H9 (cell line): ENCODE data around the gene DGLUCY. TPM values are rescaled to one million over a fixed set of nuclear protein-coding genes. Genes with fewer than 3 reads are reported as not detected.

Source experiments
- DNase-seq: peaks from one replicate; pipeline ENCODE4 v3.0.0-alpha.2; 2017
- H2AFZ ChIP-seq: one replicate; pipeline ENCODE4 v1.6.1; 2013; ENCODE audit warnings: mild to moderate bottlenecking, low read length, control low read depth, moderate library complexity
- H2AK5ac ChIP-seq: 2 replicates; pipeline ENCODE4 v1.6.1; 2013; ENCODE audit warnings: low read length, control low read depth, mixed read lengths; ENCODE audit not compliant: insufficient read length
- H2BK120ac ChIP-seq: one replicate; pipeline ENCODE4 v1.6.1; 2013; ENCODE audit warnings: low read depth, mild to moderate bottlenecking, low read length, control low read depth, inconsistent platforms; ENCODE audit not compliant: poor library complexity, severe bottlenecking
- H2BK12ac ChIP-seq: 2 replicates; pipeline ENCODE4 v1.6.1; 2013; ENCODE audit warnings: low read length, control low read depth, mixed read lengths, low read depth; ENCODE audit not compliant: insufficient read length
- H2BK15ac ChIP-seq: 2 replicates; pipeline ENCODE4 v1.6.1; 2013; ENCODE audit warnings: low read depth, low read length, control low read depth
- H2BK20ac ChIP-seq: one replicate; pipeline ENCODE4 v1.6.1; 2013; ENCODE audit warnings: low read depth, mild to moderate bottlenecking, low read length, control low read depth, inconsistent platforms; ENCODE audit not compliant: poor library complexity, severe bottlenecking
- H2BK5ac ChIP-seq: 2 replicates; pipeline ENCODE4 v1.6.1; 2013; ENCODE audit warnings: low read length, control low read depth, mixed read lengths; ENCODE audit not compliant: insufficient read length
- H3K14ac ChIP-seq: 2 replicates; pipeline ENCODE4 v1.6.1; 2013; ENCODE audit warnings: low read length, control low read depth; ENCODE audit not compliant: insufficient read depth
- H3K18ac ChIP-seq: 2 replicates; pipeline ENCODE4 v1.6.1; 2013; ENCODE audit warnings: low read depth, mild to moderate bottlenecking, mixed read lengths, low read length, control low read depth; ENCODE audit not compliant: insufficient read length
- H3K23ac ChIP-seq: 2 replicates; pipeline ENCODE4 v1.6.1; 2013; ENCODE audit warnings: low read length, control low read depth, mixed read lengths, low read depth; ENCODE audit not compliant: insufficient read length
- H3K23me2 ChIP-seq: 2 replicates; pipeline ENCODE4 v1.6.1; 2013; ENCODE audit warnings: low read depth, mild to moderate bottlenecking, mixed read lengths, low read length, control low read depth; ENCODE audit not compliant: insufficient read length, poor library complexity, severe bottlenecking
- H3K27ac ChIP-seq: 2 replicates; pipeline ENCODE4 v1.5.1; 2013; ENCODE audit warnings: low read length, control low read depth, mixed read lengths, low read depth; ENCODE audit not compliant: insufficient read length
- H3K27me3 ChIP-seq: 2 replicates; pipeline ENCODE4 v1.6.1; 2013; ENCODE audit warnings: low read length, control low read depth, inconsistent platforms; ENCODE audit not compliant: insufficient read depth
- H3K4ac ChIP-seq: 2 replicates; pipeline ENCODE4 v1.6.1; 2013; ENCODE audit warnings: low read depth, mild to moderate bottlenecking, control low read depth, inconsistent platforms, low read length, moderate library complexity
- H3K4me1 ChIP-seq: 2 replicates; pipeline ENCODE4 v1.6.1; 2013; ENCODE audit warnings: low read length, control low read depth, inconsistent platforms; ENCODE audit not compliant: insufficient read depth
- H3K4me2 ChIP-seq: 2 replicates; pipeline ENCODE4 v1.6.1; 2013; ENCODE audit warnings: low read length, control low read depth, mixed read lengths; ENCODE audit not compliant: insufficient read length, insufficient read depth
- H3K56ac ChIP-seq: 2 replicates; pipeline ENCODE4 v1.6.1; 2013; ENCODE audit warnings: low read depth, mild to moderate bottlenecking, mixed read lengths, low read length, control low read depth; ENCODE audit not compliant: insufficient read length
- H3K79me1 ChIP-seq: 2 replicates; pipeline ENCODE4 v1.6.1; 2013; ENCODE audit warnings: low read depth, mild to moderate bottlenecking, moderate library complexity, low read length, control low read depth, inconsistent platforms; ENCODE audit not compliant: insufficient read depth, poor library complexity, severe bottlenecking
- H3K79me2 ChIP-seq: 2 replicates; pipeline ENCODE4 v1.6.1; 2013; ENCODE audit warnings: low read length, control low read depth, inconsistent platforms; ENCODE audit not compliant: insufficient read depth
- H3K9ac ChIP-seq: 2 replicates; pipeline ENCODE4 v1.6.1; 2013; ENCODE audit warnings: low read length, control low read depth, mixed read lengths; ENCODE audit not compliant: insufficient read length; ENCODE audit errors: extremely low read depth
- H3K9me3 ChIP-seq: one replicate; pipeline ENCODE4 v1.6.1; 2013; ENCODE audit warnings: low read depth, low read length, inconsistent platforms; ENCODE audit not compliant: control insufficient read depth
- H3T11ph ChIP-seq: one replicate; pipeline ENCODE4 v1.6.1; 2013; ENCODE audit warnings: mild to moderate bottlenecking, low read length, control low read depth, inconsistent platforms
- H4K20me1 ChIP-seq: one replicate; pipeline ENCODE4 v1.6.1; 2013; ENCODE audit not compliant: control insufficient read depth, insufficient read length, insufficient read depth
- H4K5ac ChIP-seq: 2 replicates; pipeline ENCODE4 v1.6.1; 2013; ENCODE audit warnings: low read depth, mild to moderate bottlenecking, mixed read lengths, low read length, control low read depth; ENCODE audit not compliant: insufficient read length
- H4K8ac ChIP-seq: replicated peaks from 2 replicates; pipeline ENCODE4 v1.6.1; 2013; ENCODE audit warnings: low read length, control low read depth, mixed read lengths, low read depth; ENCODE audit not compliant: insufficient read length
- H4K91ac ChIP-seq: 2 replicates; pipeline ENCODE4 v1.6.1; 2013; ENCODE audit warnings: low read depth, mild to moderate bottlenecking, moderate library complexity, mixed read lengths, low read length, control low read depth; ENCODE audit not compliant: insufficient read length
- H3K27ac Mint-ChIP-seq, 3 experiments: 2 replicates in 2 of 3; 3 replicates in 1 of 3; pipeline ENCODE4 v1.8.0; 2020 to 2021; ENCODE audit warnings: mixed read lengths in 3 of 3, mild to moderate bottlenecking in 1 of 3, moderate library complexity in 1 of 3
- H3K27me3 Mint-ChIP-seq: 2 replicates; pipeline ENCODE4 v1.8.0; 2021; ENCODE audit warnings: low read depth, mild to moderate bottlenecking, moderate library complexity, mixed read lengths
- H3K36me3 Mint-ChIP-seq, 3 experiments: 2 replicates in 2 of 3; 3 replicates in 1 of 3; pipeline ENCODE4 v1.8.0; 2020 to 2021; ENCODE audit warnings: low read depth in 3 of 3, mixed read lengths in 3 of 3; ENCODE audit not compliant: insufficient read depth in 1 of 3
- H3K4me1 Mint-ChIP-seq, 2 experiments: 2 replicates each; pipeline ENCODE4 v1.8.0; 2020; ENCODE audit warnings: mixed read lengths in 2 of 2
- H3K4me3 Mint-ChIP-seq, 2 experiments: 2 replicates in 1 of 2; 3 replicates in 1 of 2; pipeline ENCODE4 v1.8.0; 2020 to 2021; ENCODE audit warnings: mild to moderate bottlenecking in 2 of 2, mixed read lengths in 2 of 2, moderate library complexity in 1 of 2
- H3K9me3 Mint-ChIP-seq, 2 experiments: 2 replicates in 1 of 2; 3 replicates in 1 of 2; pipeline ENCODE4 v1.8.0; 2020; ENCODE audit warnings: mild to moderate bottlenecking in 2 of 2, mixed read lengths in 2 of 2, moderate library complexity in 1 of 2
- WGBS: extraction: QIAGEN DNeasy Blood & Tissue Kit; methylation state at CpG from one replicate; pipeline ENCODE4 v1.1.7; 2013; ENCODE audit warnings: missing lambda C conversion rate, low lambda C conversion rate, mixed read lengths; ENCODE audit not compliant: insufficient read length; ENCODE audit errors: extremely low coverage; 5-methylcytosine and 5-hydroxymethylcytosine counted together
- total RNA-seq: library from RNA; stranded (reverse); gene quantifications from 2 replicates; pipeline ENCODE4 v1.2.1, GENCODE V29; 2021
- TF ChIP-seq, protein P1 (sequence below): fragments of 200-600 bp; sonication (generic); conservative IDR thresholded peaks from 3 replicates; pipeline ENCODE4 v1.8.0; 2021; ENCODE audit warnings: antibody characterized with exemption, mild to moderate bottlenecking

DGLUCY gene
- total RNA-seq, 1 experiment from 2014 or later: 29.6 TPM

DNA sequence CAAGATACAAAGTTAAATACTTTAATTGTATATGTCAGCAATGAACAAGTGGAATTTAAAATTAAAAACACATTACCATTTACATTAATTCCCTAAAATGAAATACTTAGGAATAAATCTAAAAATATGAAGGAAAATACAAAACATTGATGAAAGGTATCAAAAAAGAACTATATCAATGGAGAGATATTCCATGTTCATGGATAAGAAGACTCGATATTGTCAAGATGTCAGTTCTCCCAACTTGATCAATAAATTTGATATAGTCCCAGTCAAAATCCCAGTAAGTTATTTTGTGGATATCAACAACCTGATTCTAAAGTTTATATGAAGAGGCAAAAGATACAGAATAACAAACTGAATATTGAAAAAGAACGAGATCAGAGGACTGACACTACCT is 97.1 kb downstream of the DGLUCY start:
- H2BK12ac ChIP-seq: no peak overlapping the region
- H2AFZ ChIP-seq: no peak overlapping the region
- H3K27ac ChIP-seq: no peak overlapping the region
- no peak overlapping the region for H3T11ph ChIP-seq
- no peak overlapping the region for H3K4ac ChIP-seq
- TF ChIP-seq, protein P1, sequence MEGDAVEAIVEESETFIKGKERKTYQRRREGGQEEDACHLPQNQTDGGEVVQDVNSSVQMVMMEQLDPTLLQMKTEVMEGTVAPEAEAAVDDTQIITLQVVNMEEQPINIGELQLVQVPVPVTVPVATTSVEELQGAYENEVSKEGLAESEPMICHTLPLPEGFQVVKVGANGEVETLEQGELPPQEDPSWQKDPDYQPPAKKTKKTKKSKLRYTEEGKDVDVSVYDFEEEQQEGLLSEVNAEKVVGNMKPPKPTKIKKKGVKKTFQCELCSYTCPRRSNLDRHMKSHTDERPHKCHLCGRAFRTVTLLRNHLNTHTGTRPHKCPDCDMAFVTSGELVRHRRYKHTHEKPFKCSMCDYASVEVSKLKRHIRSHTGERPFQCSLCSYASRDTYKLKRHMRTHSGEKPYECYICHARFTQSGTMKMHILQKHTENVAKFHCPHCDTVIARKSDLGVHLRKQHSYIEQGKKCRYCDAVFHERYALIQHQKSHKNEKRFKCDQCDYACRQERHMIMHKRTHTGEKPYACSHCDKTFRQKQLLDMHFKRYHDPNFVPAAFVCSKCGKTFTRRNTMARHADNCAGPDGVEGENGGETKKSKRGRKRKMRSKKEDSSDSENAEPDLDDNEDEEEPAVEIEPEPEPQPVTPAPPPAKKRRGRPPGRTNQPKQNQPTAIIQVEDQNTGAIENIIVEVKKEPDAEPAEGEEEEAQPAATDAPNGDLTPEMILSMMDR: no peak
- no peaks in the 10 kb centered on the region for H3K27me3 ChIP-seq
- H4K5ac ChIP-seq: no peak overlapping the region
- no peak overlapping the region for H3K14ac ChIP-seq
- H3K23me2 ChIP-seq: no peaks in the 10 kb centered on the region
- peaks cover 0 to 2% of the 10 kb centered on the region in 2 experiments; a peak in 1 of 5 replicates for H3K9me3 Mint-ChIP-seq
- no peak overlapping the region for H2BK20ac ChIP-seq
- H4K20me1 ChIP-seq: no peaks in the 10 kb centered on the region
- no peak overlapping the region for H2BK15ac ChIP-seq
- no peak overlapping the region for H4K8ac ChIP-seq
- H3K9me3 ChIP-seq: no peaks in the 10 kb centered on the region
- no peak overlapping the region for H2BK5ac ChIP-seq
- H3K4me2 ChIP-seq: no peak overlapping the region
- H3K56ac ChIP-seq: no peak overlapping the region
- no peak overlapping the region for H3K9ac ChIP-seq
- WGBS: no CpG with 5 or more reads among the region's 2 CpGs
- no peaks in the 10 kb centered on the region for H3K79me2 ChIP-seq
- no peak overlapping the region for H2BK120ac ChIP-seq
- H3K79me1 ChIP-seq: no peaks in the 10 kb centered on the region
- H3K27ac Mint-ChIP-seq: no peak overlapping the region
- H3K36me3 Mint-ChIP-seq: peaks cover 13 to 48% (median 45%) of the 10 kb centered on the region in 3 experiments
- no peak overlapping the region for H3K18ac ChIP-seq
- H3K4me3 Mint-ChIP-seq: no peak overlapping the region
- no peaks in the 10 kb centered on the region for H3K4me1 Mint-ChIP-seq
- H3K27me3 Mint-ChIP-seq: no peaks in the 10 kb centered on the region
- H3K23ac ChIP-seq: no peak overlapping the region
- no peak overlapping the region for H2AK5ac ChIP-seq
- H4K91ac ChIP-seq: no peak overlapping the region
- no peak for DNase-seq
- no peaks in the 10 kb centered on the region for H3K4me1 ChIP-seq
